Activated T-cell treated with anti-CD3 and anti-CD28 coated beads for 4 hours (primary cell): Measurements from ENCODE around the gene CHEK1.
"Not testable (repeated sequence)": the region's sequence is repeated elsewhere in the genome, so short reads cannot be mapped to it uniquely, and the experiment has no call there.

Source experiments
- DNase-seq: peaks from one replicate; pipeline ENCODE4 v3.0.0-alpha.2; 2020

The CHEK1 gene

DNA sequence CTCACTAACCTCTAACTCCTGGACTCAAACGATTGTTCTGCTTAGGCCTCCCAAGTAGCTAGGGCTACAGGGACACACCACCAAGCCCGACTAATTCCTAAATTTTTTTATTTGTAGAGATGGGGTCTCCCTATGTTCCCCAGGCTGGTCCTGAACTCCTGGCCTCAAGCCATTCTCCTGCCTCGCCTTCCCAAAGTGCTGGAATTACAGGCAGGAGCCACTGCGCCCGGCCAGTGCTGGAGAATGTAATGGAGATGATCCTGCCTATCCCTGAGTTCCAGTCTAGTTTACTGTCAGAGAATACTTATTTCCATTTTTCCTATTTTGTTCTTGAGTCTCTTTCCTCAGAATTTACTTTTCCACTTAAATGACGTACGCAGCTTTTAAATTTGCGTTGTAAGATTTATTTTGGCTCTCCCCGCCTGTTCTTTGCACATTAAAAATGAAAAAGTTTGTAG, at the start of gene CHEK1:
Gene CHEK1, plus strand, starts transcription at position 408 of the 458 bp plus-strand sequence. CDS start 1,606 bp downstream, outside the sequence.
- no peak for DNase-seq

DNA sequence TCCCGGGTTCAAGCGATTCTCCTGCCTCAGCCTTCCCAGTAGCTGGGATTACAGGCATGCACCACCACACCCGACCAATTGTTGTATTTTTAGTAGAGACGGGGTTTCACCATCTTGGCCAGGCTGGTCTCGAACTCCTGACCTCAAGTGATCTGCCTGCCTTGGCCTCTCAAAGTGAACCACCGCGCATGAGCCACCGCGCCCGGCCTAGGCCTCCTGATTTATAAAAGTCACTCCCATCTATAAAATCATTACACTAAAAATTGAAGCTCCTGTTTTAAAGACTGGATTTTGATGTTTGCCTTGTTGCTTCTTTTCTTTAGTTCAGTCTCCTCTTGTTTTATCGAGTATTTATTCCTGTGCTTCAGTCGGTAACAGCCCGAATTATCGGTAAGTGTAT, 47.8 kb upstream of the CHEK1 start:
- DNase-seq: not testable (repeated sequence)

DNA sequence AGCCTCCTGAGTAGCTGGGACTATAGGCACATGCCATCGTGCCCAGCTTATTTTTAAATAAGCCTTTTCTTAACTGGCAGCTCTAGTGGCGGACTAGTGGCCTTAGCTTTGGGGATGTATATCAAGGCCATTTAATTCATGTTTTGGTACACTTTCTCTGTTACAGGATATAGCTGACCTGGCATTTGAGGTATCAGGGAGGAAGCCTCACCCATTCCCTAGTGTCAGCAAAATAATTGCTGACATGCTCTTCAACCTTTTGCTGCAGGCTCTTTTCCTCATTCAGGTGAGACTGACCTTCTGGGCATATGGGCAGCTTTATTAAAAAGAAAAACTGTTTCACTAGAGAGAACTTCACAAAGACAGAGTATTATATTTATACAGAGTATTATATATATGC, 46.2 kb upstream of the CHEK1 start:
- DNase-seq: no peak

DNA sequence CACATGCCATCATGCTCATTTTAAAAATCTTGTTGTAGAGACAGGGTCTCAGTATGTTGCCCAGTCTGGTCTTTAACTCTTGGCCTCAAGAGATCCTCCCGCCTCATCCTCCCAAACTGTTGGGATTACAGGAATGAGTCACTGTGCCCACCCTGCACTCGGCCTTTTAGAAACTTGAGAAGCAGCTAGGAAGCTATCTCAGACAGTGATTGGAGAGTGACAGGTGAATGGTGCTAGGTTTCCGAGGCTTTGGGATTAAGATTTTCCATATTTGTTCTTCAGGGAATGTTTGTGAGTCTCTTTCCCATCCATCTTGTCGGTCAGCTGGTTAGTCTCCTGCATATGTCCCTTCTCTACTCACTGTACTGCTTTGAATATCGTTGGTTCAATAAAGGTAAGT, 45.2 kb upstream of the CHEK1 start:
- no peak for DNase-seq

DNA sequence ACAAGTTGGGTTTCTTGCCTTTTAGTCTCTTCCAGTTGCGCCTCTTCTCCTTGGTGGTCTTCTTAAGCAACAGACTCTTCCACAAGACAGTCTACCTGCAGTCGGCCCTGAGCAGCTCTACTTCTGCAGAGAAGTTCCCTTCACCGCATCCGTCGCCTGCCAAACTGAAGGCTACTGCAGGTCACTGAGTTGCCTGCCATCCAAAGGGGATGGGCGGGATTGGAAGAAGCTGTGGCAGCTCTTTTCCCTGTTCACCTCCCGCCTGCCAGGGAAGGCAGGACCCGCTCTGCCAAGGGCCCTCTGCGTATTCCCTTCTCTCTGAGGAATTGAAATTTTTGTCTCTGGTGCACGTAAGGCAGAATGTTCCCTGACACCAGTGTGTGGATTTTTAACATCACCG, 41.5 kb upstream of the CHEK1 start:
- DNase-seq: no peak

DNA sequence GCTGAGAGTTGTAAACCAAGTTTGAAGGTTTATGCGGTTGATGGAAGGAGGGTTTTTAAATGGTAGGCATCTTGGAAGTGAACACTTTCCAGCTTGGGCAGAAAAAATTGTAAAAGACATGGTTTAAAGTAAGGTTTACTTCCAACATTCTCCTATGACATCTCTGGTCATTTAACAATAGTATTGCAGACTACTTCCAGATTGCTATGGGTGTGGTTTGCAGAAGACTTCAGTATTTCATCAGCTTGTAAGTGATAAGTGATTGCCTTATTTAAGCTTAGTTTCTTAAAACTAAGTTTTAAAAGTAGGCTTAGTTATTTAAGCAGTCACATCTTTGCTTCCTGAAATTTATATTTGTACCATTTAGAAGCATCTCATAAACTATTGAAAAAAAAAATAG, 39.5 kb upstream of the CHEK1 start:
- no peak for DNase-seq

DNA sequence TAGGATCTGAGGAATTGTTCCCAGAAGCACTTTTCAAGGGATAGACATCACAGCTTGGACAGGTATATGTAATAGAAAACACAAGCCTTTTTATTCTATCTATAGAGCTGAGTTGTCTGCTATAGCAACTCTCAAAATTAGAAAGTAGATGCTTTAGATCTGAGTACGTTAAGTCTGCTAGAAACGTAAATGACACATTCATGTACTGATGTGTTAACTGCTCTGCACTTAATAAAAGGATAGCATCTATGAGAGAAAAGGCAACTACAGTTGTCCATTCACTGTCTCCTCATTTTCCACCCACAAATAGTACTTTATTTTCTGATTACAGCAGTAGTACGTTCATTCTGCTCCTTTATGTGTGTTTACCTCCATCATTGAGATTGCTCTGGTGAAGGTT, 38.3 kb upstream of the CHEK1 start:
- no peak for DNase-seq

DNA sequence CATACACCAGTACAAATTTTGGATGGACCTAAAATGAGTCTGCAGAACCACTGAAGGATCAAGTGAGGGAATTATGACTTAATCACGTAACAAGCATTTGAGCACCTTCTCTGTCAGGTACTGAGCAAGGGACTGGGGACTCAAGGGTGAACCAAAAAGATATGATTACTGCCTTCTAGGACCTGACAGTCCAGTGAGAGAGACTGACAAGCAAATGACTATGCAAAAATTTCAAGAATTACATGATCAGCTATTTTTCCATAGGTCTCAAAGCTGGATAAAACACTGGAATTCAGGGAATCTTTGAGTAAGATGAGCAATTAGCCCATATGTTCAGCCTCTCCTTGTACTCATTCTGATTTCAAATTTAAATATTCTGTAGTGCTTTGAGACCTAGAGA, 37.5 kb upstream of the CHEK1 start:
- DNase-seq: no peak

DNA sequence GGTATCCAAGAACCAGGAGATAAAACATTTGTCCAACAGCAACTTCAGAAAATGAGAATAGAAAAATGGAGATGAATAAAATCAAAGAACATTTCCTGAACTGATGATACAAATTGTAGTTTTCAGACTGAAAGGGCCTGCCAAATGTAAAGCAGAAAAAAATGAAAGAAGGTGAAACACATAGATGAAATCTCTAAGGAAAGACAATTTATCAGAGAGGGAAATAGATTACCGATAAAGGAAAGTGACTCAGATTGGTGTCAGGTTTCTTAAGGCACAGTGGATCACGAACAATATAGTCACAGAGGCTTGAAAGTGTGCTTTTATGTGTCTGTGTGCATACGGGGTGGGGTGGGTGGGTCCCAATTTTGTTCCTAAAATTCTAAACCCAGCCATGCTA, 36.5 kb upstream of the CHEK1 start:
- DNase-seq: no peak

DNA sequence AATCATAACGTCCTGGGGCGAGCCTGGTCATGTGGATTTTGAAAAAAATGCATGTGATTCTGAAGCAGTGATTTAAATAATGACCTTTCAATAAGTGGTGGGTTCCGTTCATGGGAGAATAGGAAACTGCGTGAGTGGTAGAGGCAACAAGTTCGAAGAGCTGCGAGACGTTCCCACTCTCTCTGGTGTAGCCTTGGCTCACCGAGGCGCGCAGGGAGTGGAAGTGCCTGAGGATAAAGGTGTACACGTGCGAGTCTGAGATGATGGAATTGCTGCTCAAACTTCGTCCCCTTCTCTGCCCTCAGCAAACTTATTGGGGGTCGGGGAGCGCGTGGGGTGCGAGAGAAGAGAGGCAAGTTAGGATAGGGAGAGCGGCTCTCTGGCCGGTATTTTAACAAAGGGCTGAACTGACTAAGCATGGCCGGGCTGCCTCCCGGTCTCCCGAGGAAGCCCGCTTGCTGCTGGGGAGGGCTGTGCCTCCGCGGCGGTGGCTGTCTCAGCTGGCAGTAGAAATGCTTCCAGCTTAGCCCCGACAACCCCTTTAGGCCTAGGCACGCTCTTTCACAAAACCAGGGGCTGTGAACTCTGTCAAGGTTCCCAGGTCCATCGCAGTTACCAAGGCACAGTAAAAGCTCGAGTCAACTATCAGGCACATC, 33.2 kb upstream of the CHEK1 start:
- DNase-seq: no peak

DNA sequence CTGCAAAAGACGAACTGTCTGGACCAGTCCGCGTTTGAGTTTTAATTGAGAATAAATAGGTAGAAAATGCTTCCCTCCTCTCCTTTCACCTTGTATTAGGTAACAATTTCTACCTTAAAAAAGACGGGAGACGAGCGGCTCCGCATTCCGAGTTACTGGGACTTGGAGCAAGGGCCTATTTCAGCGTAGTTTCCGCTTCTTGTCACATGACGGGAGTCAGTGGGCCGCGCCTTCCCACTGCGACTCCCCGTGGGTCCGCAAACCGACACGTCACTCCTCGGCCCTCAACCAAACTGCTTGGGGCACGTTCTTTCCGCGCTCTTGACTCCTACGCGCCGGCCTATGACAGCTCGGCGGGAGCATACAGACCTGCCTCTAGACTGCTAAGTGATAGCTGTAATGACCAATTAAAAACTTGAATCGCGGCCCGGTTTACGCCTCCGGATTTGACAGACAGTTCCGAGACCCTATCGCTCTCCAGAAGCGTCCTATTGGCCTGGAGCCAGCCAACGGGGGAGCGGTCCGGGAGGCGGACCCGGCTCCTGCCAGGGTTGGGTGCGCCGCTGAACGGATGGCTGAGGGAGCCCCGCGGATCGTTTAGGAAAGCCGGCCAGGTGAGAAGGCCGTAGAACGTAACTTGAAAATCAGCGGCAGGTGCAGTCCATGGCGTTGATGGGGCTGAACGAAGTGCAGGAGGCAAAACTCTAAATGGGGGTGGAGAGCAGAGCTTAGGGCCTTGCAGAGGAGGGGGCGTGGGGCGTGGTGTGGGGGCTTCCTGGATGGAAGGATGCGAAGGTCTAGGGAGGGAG, 32.5 kb upstream of the CHEK1 start, which contains the start of gene STT3A:
Gene STT3A, plus strand, starts transcription at position 548 of the 809 bp plus-strand sequence. CDS start 3,064 bp downstream, outside the sequence.
- DNase-seq: peak; percentile 96

DNA sequence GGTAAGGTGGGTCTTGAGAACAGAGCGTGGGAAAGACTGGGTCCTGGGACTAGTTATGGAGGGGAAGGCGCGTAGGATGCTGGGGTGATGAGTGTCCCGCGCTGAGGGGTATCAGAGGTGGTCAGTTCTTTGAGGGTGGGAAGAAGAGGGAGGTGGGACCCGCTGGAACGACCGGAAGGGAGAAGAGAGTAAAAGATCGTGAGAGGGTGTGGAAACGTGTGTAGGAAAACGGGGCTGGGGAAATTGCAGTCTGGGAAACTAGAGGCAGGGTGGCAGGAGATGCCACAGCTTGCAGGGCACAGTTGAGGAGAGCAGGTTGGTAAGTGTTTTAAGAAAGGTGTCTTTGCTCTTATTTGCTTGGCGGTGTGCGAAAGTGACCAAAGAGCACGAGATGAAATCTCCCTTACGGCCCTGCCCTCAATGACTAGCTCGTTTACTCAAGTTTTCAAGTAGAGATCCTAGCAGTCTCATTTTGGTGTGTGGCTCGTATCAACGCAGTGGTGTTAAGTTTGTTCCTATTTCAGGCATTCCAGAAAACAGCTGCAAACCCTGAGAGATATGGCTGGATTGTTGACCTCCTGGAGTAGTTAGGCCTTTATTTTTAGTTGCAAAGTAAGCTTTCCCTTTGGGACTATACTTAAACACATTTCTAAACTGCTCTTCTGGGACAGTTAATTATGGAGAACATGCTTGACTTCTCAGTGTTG, 31.7 kb upstream of the CHEK1 start:
- no peak for DNase-seq

DNA sequence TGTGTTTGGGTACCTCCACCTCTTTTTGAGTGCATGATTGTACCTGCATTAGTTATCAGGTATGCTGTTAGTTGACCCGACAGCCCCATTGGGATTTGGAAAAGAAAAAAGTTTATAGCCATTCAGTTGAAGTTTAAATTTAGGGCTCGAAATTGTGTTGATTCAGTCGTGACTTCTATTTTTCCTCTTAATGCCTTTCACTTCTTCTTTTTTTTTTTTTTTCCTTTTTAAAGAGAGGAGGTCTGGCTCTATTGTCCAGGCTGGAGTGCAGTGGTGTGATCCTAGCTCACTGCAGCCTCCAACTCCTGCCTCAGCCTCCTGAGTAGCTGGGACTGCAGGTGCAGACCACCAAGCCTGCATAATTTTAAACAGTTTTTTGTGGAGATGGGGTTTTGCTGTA, 30.0 kb upstream of the CHEK1 start:
- no peak for DNase-seq

DNA sequence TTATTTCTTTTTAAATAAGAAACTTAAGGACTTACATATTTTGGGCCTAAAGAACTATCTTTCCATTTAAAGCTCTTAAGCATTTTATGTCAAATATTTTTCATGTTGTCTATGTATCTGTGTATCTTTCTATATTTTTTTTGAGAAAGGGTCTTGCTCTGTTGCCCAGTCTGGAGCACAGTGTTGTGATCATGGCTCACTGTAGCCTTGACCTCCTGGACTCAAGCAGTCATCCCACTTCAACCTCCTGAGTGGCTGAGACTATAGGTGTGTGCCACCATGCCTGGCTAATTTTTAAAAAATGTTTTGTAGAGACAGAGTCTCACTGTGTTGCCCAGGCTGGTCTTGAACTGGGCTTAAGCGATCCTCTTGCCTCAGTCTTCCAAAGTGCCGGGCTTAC, 24.3 kb upstream of the CHEK1 start:
- no peak for DNase-seq

DNA sequence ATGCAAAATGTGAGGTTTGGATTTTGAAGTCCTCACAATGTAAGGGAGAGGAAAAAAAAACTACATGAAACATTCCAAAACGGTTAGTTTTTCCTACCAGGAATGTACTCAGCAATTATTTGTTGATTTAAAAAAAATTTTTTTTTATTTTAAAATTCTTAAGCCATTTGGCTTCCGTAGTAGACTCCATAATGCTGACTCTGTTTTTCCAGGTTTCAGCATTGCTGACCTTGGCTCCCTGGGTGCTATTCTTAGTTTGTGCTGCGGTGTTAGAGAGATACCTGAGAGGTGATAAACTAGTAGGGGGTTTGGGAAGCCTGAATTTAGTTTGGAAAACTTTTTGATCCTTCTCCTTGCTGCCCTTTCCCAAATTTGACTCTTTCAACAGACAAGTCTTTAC, 21.8 kb upstream of the CHEK1 start:
- no peak for DNase-seq

DNA sequence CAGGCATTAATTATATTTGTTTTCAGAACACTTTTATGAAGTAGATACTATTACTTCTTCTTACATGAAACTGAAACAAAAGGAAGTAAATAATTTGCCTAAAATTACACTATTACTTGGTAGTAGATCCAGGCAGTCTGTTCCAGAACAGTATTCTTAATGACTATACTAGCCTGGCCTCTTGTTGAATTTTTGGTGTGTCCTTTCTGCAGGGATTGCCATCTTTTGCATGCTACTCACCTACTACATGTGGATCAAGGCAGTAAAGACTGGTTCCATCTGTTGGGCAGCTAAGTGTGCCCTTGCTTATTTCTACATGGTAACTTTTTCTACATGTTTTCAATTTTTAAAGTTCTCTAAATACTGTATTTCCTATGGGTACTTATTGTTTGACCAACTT, 19.5 kb upstream of the CHEK1 start:
- DNase-seq: no peak

DNA sequence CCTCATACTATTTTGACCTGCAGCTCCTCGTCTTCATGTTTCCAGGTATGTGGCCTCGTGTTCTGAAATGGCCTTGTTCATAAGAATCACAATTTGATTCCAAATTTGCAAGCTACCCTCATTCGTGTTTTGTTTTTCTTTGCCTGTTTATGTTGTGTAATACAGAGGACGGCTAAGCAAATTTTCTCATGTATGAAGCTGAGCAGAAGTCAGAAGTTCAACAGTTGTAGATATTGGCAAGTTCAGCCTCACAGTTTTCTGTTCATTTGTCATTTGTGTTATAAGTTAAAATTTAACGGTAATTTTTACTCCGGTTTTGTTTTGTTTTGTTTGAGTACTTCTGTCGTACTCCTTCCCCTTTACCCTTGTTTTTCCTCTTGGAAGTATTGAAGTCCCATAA, 15.4 kb upstream of the CHEK1 start:
- no peak for DNase-seq

DNA sequence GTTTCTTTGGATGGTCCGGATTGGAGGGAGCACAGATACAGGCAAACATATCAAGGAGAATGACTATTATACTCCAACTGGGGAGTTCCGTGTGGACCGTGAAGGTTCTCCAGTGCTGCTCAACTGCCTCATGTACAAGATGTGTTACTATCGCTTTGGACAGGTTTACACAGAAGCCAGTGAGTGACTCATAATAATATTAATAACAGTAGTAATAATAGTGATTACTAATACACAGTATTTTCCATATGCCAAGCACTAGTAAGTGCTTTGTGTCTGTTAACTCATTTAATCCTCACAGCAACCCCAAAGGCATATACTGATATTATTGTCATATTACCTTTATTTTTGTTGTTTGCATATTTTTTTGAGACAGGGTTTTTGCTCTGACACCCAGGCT, 6.6 kb upstream of the CHEK1 start:
- DNase-seq: no peak

DNA sequence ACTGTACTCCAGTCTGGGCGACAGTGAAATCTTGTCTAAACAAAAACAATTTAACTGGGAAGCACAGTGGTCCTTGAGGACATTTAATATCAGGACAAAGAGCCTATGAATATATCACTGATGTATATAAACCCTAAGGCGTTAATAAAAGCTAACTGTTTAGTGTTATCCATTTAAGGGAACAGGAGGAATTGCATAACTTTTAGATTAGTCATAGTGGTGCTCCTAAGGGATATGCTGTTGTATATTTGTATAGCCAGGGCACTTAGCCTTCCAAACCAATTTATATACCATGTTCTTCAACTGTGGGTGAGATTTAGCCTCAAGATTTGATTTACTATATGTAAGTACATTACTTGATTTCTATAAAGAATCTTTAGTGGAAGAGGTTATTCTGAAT, 3.0 kb upstream of the CHEK1 start:
- DNase-seq: no peak

DNA sequence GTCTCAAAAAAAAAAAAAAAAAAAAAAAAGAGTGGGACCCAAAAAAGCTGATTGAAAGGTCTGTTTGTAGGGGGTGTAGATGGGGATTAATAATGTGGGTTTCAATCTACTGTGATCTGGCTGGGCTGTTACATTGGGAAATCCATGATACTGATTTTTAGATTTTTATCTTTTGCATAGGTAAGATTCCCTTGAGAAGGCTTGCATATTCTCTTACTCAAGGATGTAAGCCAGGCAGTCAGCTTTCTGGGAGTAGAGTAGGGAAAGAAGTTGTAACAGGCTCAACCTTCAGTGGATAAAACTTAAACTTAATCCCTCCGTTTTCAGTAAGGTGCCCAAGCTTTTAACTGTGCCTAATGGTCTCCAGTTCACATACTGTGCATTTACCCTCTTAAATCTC, 1.9 kb upstream of the CHEK1 start:
- DNase-seq: no peak

DNA sequence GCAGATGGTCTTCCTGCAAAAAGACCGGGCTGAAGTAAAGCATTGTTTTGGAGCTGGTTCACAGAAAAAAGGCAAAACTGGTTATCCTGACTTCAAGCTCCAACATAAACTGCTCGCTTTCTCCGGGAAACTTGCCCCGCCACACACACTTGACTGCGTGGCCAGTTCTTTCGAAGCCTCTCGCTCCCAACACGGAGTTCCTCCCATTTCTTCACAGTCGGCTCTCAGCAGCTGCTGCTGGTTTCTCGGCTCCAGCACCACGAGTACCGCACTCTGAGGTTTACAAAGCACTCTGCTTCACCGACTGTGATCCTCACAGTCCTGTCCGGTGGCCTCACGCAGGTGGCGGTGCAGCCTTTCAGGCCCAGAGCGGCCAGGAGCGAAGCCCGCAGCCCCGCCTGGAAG, 264 bp downstream of the CHEK1 start:
- DNase-seq: no peak

DNA sequence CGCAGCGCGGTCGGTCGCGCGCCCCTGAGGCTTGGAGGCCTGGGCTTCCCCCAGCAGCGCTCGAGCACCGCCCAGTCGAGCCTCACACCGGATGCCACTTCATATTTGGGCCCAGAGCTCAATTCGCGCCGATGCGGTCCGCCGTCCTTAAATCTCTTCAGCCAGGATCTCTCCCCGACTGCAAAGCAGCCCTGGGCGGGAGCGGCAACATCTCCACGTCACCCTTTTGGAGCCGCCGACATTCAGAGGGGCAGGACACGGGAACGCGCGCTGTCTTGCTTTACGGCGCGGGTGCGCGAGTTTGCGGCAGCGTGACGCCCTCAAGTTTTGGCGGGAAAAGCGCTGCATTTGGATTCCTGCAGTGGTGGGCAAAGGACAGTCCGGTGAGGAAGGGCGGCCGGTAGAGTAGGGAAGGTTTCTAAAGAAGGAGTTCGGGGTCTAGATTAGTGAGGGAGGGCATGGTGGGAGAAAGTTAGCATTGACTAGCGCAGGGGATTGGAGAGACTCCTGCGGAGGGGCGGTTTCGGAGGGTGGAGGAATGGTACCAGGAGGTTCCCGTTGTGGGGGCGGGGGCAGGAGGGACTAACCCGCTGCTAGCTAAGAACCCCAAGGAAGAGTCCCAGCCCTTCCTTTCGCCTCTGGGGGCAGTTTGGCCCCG, 796 bp downstream of the CHEK1 start:
- peak; percentile 82 for DNase-seq

DNA sequence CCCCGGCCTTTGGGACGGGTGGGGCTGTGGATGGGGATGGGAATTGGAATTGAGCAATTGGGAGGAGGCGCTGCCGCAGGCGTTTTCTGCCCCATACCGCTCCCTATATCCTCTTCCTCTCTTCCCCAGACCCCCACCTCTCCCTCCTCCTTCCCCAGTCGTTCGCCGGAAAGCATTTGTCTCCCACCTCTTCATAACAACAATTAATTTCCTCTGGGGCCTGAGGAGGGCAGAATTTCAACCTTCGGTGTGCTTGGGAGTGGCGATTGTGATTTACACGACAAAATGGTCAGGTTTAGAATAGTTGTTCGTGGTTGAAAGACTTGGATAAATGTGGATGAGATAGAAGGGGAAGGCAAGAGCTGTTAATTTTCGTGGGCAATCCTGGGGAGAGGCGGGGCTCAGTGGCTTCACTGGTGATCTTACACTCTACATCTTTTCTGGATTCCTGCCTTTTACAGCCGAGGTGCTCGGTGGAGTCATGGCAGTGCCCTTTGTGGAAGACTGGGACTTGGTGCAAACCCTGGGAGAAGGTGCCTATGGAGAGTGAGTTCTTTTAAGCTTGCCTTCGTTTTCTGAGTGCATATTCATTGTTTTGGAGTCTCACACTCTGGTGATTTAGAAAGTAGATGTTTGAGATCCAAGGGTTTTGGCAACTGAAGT, 1.5 kb downstream of the CHEK1 start:
- peak; percentile 1 for DNase-seq
